Testis (tissue), 2 donors: ENCODE measurements around the gene FOXA2.

ENCODE experiments used
- POLR2A ChIP-seq: fragments of 450-650 bp; IDR thresholded peaks from one replicate; pipeline ENCODE4 v1.6.1; 2017; ENCODE audit warnings: antibody characterized with exemption, mild to moderate bottlenecking, moderate library complexity
- TF ChIP-seq, protein P1 (sequence below), 3 experiments: fragments of 450-650 bp in 2 of 3; fragments of 200-600 bp in 1 of 3; sonication (generic) in 1 of 3; IDR thresholded peaks; one replicate each; pipeline ENCODE4 v1.5.1; 2016 to 2019; ENCODE audit warnings: antibody characterized with exemption in 3 of 3, mild to moderate bottlenecking in 2 of 3, moderate library complexity in 1 of 3

DNA sequence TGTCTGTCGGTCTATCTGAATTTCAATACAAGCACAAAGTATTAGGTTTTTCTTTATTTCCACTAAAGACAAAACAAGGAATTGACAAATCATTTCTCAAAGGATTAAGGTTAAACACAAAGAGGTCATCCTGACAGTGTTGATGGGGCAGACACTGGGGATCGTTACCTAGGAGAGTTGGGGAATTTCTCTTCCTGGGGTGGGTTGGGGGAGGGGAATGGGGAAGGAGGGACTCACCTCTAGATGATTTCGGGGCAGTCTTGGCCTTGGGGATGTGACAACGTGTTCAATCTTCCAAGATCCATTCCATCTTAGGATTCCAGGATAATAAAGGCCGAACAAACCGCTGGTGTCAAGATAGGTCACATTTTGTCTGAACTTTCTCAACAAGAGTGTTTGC is 35.4 kb upstream of the FOXA2 start:
- TF ChIP-seq, protein P1, sequence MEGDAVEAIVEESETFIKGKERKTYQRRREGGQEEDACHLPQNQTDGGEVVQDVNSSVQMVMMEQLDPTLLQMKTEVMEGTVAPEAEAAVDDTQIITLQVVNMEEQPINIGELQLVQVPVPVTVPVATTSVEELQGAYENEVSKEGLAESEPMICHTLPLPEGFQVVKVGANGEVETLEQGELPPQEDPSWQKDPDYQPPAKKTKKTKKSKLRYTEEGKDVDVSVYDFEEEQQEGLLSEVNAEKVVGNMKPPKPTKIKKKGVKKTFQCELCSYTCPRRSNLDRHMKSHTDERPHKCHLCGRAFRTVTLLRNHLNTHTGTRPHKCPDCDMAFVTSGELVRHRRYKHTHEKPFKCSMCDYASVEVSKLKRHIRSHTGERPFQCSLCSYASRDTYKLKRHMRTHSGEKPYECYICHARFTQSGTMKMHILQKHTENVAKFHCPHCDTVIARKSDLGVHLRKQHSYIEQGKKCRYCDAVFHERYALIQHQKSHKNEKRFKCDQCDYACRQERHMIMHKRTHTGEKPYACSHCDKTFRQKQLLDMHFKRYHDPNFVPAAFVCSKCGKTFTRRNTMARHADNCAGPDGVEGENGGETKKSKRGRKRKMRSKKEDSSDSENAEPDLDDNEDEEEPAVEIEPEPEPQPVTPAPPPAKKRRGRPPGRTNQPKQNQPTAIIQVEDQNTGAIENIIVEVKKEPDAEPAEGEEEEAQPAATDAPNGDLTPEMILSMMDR (IDR thresholded peaks at IDR 0.05): no peak
- TF ChIP-seq POLR2A: no peak
